Bronchial epithelial cell (primary cell): ENCODE measurements around the gene LPAR2. TPM values are rescaled to one million over a fixed set of nuclear protein-coding genes. Genes with fewer than 3 reads are reported as not detected.

Experiments
- DNase-seq: peaks from one replicate; pipeline ENCODE4 v3.0.0-alpha.2; 2010; ENCODE audit warnings: low read depth
- FAIRE-seq: peaks from 2 replicates; lab custom pipeline; 2011; peaks lifted over from hg19 to GRCh38; lab: Jason Lieb, UNC
- H3K27me3 ChIP-seq: 2 replicates; pipeline ENCODE4 v1.5.1; 2011; ENCODE audit warnings: low read length; ENCODE audit not compliant: control insufficient read depth, insufficient read depth
- H3K36me3 ChIP-seq: 2 replicates; pipeline ENCODE4 v1.5.1; 2011; ENCODE audit warnings: low read length; ENCODE audit not compliant: control insufficient read depth, insufficient read depth
- H3K4me3 ChIP-seq: 2 replicates; pipeline ENCODE4 v1.5.1; 2011; ENCODE audit warnings: mild to moderate bottlenecking, low read depth, low read length, control low read depth
- CTCF ChIP-seq: IDR thresholded peaks from 2 replicates; pipeline ENCODE4 v1.5.1; 2011; ENCODE audit warnings: mild to moderate bottlenecking, moderate library complexity, low read length, control low read depth, inconsistent platforms; ENCODE audit not compliant: insufficient read depth, severe bottlenecking
- total RNA-seq: library from RNA; depleted of rRNA; stranded (reverse); fragments of >200 nt; gene quantifications from 2 replicates; pipeline ENCODE4 v1.2.1, GENCODE V29; 2014

Gene LPAR2
- total RNA-seq, 1 donor from 2014 or later, result 5.5 TPM

DNA sequence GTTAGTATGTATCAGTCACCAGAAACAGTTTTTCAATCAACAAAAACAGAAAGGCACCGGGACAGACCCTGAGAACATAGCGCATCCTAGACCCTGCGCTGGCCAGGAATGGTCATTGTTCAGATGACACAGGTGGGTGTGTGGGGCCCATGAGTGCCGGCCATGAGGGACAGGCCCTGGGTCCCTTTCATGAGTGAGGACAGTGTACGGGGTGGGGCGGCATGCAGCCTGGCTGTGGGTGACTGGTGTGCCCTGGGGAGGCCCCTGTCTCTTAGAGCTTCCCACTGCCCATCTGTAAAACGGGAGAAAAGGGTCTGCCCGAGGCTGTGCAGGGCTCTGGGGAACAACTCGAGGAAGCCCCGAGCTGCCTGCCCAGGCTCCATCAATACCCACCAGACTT is 35.3 kb downstream of the LPAR2 start:
- no peak for DNase-seq
- no peaks in the 10 kb centered on the region for H3K36me3 ChIP-seq
- H3K4me3 ChIP-seq, result no peak overlapping the region
- FAIRE-seq, result no peak
- no peak for TF ChIP-seq CTCF
- H3K27me3 ChIP-seq, result no peaks in the 10 kb centered on the region

DNA sequence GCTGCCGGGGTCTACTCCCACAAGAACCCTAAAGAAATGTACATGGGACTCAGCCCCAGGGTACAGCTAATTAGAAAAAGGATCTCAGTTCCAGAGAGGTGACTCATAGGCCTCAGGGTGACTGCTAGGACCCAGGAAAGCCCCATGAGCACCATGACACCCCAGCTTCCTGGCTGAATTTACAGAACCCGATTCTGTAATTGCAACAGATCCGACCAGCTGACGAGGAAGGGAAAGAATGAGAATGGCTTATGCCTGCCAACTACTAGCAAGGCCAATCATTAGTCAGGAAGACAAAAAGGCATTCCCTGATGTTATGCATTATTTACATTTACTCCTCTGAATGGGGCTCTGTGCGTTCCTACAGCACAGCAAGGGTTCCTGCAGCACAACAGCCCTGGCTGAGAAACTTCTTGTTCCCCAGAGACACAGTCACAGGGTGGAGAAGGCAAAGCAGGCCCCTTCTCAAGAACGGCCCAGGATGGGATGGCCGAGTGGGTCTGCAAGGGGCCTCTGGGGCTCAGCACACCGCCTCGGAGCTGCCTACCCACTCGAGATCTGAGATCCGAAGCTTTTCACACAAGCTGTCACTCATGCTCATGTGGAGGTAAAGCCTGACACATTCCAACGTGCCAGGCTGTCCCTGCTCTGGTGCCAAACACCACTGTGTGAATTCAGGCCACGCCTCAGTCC is 36.7 kb downstream of the LPAR2 start:
- no peak for TF ChIP-seq CTCF
- DNase-seq (peak; percentile 99), FAIRE-seq (peak; percentile 32)

DNA sequence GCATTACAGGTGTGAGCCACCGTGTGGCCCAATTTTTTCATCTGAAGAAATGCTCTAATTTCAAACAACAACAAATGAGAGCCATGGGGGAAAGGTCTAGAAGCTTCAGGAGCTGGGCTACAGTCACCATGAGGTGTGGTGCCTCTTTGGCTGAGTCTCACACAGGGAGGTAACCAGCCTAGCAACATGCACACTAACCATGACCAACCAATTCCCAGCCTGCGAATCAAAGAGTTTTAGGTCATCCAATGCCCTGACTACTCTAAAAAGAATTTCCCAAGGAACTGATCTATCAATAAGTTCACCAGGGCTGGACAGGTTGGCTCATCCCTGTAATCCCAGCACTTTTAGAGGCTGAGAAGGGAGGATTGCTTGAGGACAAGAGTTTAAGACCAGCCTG is 39.5 kb downstream of the LPAR2 start:
- FAIRE-seq (peak; percentile 18), DNase-seq (peak; percentile 73)
- no peaks in the 10 kb centered on the region for H3K27me3 ChIP-seq
- H3K4me3 ChIP-seq, result no peak overlapping the region
- H3K36me3 ChIP-seq, result no peaks in the 10 kb centered on the region
- no peak for TF ChIP-seq CTCF

More for the DNA sequence above, 36.7 kb downstream of the LPAR2 start:
- H3K4me3 ChIP-seq, result no peak overlapping the region
- H3K36me3 ChIP-seq, result no peaks in the 10 kb centered on the region
- no peaks in the 10 kb centered on the region for H3K27me3 ChIP-seq

DNA sequence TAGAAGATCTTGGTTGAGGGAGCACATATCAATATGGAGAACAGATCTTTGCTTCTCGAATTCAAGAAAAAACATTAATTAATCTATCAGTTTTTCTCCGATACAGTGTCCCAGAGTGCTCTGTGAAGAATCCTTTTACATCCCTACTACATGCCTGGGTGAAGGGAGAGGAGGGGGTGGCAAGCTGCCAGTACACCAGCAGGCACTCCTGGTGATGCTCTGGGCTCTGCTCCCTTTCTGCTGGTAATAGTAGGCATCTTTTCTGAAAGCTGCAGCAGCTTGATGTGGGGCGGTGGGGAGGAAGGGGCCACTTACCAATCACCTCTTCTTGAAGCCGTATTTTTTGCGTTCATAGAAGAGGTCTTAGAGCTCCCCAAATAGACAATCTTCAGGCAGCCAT is 40.2 kb downstream of the LPAR2 start:
- Histone ChIP-seq H3K36me3 (no peaks in the 10 kb centered on the region), H3K27me3 (no peaks in the 10 kb centered on the region), H3K4me3 (no peak overlapping the region)
- no peak for FAIRE-seq
- DNase-seq, result no peak
- TF ChIP-seq CTCF, result no peak

GRCh38 chr19:19584356-19584755 is 43.7 kb downstream of the LPAR2 start:
- peak; percentile 77 for FAIRE-seq
- Histone ChIP-seq H3K36me3 (no peaks in the 10 kb centered on the region), H3K4me3 (no peak overlapping the region), H3K27me3 (no peaks in the 10 kb centered on the region)
- no peak for DNase-seq
- TF ChIP-seq CTCF, result no peak

- Histone ChIP-seq H3K36me3 (no peaks in the 10 kb centered on the region), H3K27me3 (no peaks in the 10 kb centered on the region), H3K4me3 (no peak overlapping the region)
- DNase-seq (no peak), FAIRE-seq (no peak)
- no peak for TF ChIP-seq CTCF
Measured at GRCh38 chr19:19582471-19582870, 45.5 kb downstream of the LPAR2 start.
